Measurements from ENCODE around the gene KIF26A.

- TF ChIP-seq, protein P1, sequence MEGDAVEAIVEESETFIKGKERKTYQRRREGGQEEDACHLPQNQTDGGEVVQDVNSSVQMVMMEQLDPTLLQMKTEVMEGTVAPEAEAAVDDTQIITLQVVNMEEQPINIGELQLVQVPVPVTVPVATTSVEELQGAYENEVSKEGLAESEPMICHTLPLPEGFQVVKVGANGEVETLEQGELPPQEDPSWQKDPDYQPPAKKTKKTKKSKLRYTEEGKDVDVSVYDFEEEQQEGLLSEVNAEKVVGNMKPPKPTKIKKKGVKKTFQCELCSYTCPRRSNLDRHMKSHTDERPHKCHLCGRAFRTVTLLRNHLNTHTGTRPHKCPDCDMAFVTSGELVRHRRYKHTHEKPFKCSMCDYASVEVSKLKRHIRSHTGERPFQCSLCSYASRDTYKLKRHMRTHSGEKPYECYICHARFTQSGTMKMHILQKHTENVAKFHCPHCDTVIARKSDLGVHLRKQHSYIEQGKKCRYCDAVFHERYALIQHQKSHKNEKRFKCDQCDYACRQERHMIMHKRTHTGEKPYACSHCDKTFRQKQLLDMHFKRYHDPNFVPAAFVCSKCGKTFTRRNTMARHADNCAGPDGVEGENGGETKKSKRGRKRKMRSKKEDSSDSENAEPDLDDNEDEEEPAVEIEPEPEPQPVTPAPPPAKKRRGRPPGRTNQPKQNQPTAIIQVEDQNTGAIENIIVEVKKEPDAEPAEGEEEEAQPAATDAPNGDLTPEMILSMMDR (IDR thresholded peaks at IDR 0.05): no peak
- no peak for TF ChIP-seq POLR2A (IDR thresholded peaks at IDR 0.05)
- TF ChIP-seq POLR2AphosphoS5 (IDR thresholded peaks at IDR 0.05): no peak
Observed at GRCh38 chr14:104192146-104192882, 53.9 kb downstream of the KIF26A start.

Measured in breast epithelium (tissue), 3 donors.